Astrocyte of the cerebellum (primary cell): ENCODE measurements around the gene SLC36A2.

Experiments used
- DNase-seq: peaks from one replicate; pipeline ENCODE4 v3.0.0-alpha.2; 2011; ENCODE audit warnings: low read depth
- H3K4me3 ChIP-seq: 2 replicates; pipeline ENCODE4 v1.5.1; 2011; ENCODE audit warnings: mild to moderate bottlenecking, low read depth, low read length, moderate library complexity
- in situ Hi-C: cut with HindIII; loops from 2 replicates; pipeline ENCODE4 v1.10.0; 2017; ENCODE audit warnings: low sequenced_read_pairs
- TF ChIP-seq, protein P1 (sequence below): IDR thresholded peaks from 2 replicates; pipeline ENCODE4 v1.5.1; 2012; ENCODE audit warnings: low read length, low read depth, moderate library complexity, mild to moderate bottlenecking; ENCODE audit errors: missing control alignments

Gene SLC36A2

DNA sequence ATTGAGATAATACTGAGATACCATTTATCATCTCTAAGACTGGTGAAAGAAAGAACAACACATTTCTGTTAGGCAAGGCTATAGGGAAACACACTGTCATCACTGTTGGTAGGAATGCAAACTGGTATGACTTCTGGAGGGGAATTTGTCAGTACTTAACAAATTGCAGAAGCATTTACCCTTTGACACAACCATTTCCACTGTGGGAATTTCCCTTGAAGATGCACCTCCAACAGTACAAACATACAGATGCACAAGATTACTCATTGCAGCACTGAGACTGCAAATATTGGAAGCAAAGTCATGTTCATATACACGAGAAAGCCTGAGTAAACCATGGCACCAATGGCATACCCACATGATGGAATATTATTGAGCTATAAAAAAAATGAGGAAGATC is 76.8 kb downstream of the SLC36A2 start:
- no peak overlapping the region for H3K4me3 ChIP-seq
- TF ChIP-seq, protein P1, sequence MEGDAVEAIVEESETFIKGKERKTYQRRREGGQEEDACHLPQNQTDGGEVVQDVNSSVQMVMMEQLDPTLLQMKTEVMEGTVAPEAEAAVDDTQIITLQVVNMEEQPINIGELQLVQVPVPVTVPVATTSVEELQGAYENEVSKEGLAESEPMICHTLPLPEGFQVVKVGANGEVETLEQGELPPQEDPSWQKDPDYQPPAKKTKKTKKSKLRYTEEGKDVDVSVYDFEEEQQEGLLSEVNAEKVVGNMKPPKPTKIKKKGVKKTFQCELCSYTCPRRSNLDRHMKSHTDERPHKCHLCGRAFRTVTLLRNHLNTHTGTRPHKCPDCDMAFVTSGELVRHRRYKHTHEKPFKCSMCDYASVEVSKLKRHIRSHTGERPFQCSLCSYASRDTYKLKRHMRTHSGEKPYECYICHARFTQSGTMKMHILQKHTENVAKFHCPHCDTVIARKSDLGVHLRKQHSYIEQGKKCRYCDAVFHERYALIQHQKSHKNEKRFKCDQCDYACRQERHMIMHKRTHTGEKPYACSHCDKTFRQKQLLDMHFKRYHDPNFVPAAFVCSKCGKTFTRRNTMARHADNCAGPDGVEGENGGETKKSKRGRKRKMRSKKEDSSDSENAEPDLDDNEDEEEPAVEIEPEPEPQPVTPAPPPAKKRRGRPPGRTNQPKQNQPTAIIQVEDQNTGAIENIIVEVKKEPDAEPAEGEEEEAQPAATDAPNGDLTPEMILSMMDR = no peak
- no peak for DNase-seq
- in situ Hi-C loops = no loop called here

DNA sequence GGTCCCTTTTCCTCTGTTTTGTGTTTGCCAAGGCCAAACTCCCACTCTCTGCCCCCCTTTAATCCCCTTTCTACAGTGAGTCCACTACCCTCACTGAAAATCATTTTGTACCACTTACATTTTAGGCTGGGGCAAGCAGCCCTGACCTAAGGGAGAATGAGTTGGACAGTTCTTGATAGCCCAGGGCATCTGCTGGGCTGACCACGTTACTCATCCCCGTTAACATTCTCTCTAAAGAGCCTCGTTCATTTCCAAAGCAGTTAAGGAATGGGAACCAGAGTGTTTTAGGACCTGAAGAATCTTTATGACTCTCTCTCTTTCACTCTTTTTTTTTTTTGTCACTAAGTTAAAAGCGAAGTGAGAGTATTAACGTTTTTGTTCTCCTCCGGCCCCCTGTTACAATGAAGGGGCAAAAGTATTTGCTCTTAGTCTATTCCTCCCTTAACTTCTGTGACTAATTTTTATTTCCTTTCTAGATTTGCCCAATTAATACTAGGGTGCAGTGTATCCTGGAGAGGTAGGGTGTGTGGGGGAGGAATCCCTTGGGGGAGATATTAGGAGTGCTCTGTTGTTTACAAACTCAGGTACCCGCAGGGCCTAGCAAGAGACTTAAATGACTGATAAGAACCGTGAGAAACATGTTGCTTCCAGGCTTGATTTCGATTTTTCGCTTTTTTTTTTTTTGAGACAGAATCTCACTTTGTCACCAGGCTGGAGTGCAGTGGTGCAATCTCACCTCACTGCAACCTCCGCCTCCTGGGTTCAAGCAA is 79.7 kb downstream of the SLC36A2 start:
- in situ Hi-C loops = no loop called here
- no peak for DNase-seq
- no peak overlapping the region for H3K4me3 ChIP-seq
- TF ChIP-seq, protein P1 = no peak
